Liver (tissue), 3 donors: ENCODE data around the gene SDHAF1.

ENCODE experiments used
- ATF3 ChIP-seq: IDR thresholded peaks from 2 replicates; pipeline ENCODE4 v1.6.1; 2016; ENCODE audit warnings: antibody characterized with exemption
- CTCF ChIP-seq: fragments of 150-350 bp; IDR thresholded peaks from 2 replicates; pipeline ENCODE4 v1.5.1; 2017; ENCODE audit warnings: improper control_type of control experiment, low read depth, low read length; ENCODE audit not compliant: missing input control
- EGR1 ChIP-seq, 2 donors: IDR thresholded peaks; 2 replicates each; pipeline ENCODE4 v1.6.1; 2016 to 2018; ENCODE audit warnings: antibody characterized with exemption in 2 of 2, low read depth in 2 of 2
- GABPA ChIP-seq, 2 donors: IDR thresholded peaks in 1 of 2; conservative IDR thresholded peaks in 1 of 2; 2 replicates each; pipeline ENCODE4 v1.6.1; 2016; ENCODE audit warnings: antibody characterized with exemption in 2 of 2, mild to moderate bottlenecking in 1 of 2, moderate library complexity in 1 of 2
- RAD21 ChIP-seq, 2 donors: IDR thresholded peaks; 2 replicates each; pipeline ENCODE4 v1.6.1; 2016; ENCODE audit warnings: antibody characterized with exemption in 2 of 2, mild to moderate bottlenecking in 2 of 2
- TAF1 ChIP-seq: conservative IDR thresholded peaks from 2 replicates; pipeline ENCODE4 v1.6.1; 2016; ENCODE audit warnings: antibody characterized with exemption, mild to moderate bottlenecking
- YY1 ChIP-seq: IDR thresholded peaks from 2 replicates; pipeline ENCODE4 v1.6.1; 2016; ENCODE audit warnings: antibody characterized with exemption, mild to moderate bottlenecking
- TF ChIP-seq, protein P1 (sequence below): IDR thresholded peaks from 2 replicates; pipeline ENCODE4 v1.6.1; 2016; ENCODE audit warnings: antibody characterized with exemption, mild to moderate bottlenecking
- donor health status: healthy.
- donor health status: healthy.

- TF ChIP-seq CTCF (no peak), YY1 (no peak), RAD21 (IDR thresholded peaks at IDR 0.05) (no peak), GABPA (IDR thresholded peaks at IDR 0.05 in 1 of 2, conservative IDR thresholded peaks at IDR 0.05 in 1 of 2) (no peak), TAF1 (no peak), EGR1 (IDR thresholded peaks at IDR 0.05; ENCODE audit: low read depth in 2 of 2) (no peak), ATF3 (no peak)
- TF ChIP-seq, protein P1, sequence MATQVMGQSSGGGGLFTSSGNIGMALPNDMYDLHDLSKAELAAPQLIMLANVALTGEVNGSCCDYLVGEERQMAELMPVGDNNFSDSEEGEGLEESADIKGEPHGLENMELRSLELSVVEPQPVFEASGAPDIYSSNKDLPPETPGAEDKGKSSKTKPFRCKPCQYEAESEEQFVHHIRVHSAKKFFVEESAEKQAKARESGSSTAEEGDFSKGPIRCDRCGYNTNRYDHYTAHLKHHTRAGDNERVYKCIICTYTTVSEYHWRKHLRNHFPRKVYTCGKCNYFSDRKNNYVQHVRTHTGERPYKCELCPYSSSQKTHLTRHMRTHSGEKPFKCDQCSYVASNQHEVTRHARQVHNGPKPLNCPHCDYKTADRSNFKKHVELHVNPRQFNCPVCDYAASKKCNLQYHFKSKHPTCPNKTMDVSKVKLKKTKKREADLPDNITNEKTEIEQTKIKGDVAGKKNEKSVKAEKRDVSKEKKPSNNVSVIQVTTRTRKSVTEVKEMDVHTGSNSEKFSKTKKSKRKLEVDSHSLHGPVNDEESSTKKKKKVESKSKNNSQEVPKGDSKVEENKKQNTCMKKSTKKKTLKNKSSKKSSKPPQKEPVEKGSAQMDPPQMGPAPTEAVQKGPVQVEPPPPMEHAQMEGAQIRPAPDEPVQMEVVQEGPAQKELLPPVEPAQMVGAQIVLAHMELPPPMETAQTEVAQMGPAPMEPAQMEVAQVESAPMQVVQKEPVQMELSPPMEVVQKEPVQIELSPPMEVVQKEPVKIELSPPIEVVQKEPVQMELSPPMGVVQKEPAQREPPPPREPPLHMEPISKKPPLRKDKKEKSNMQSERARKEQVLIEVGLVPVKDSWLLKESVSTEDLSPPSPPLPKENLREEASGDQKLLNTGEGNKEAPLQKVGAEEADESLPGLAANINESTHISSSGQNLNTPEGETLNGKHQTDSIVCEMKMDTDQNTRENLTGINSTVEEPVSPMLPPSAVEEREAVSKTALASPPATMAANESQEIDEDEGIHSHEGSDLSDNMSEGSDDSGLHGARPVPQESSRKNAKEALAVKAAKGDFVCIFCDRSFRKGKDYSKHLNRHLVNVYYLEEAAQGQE = peak; percentile 99
Measured at GRCh38 chr19:35975608-35976214, 19.3 kb upstream of the SDHAF1 start.
